WTC11 (cell line): ENCODE data around the gene AARS1. TPM values are rescaled to one million over a fixed set of nuclear protein-coding genes. Genes with fewer than 3 reads are reported as not detected.

Experiments
- ARID4B ChIP-seq: sonication (generic); formaldehyde crosslinking; IDR thresholded peaks from 2 replicates; pipeline ENCODE4 v1.8.0; 2023; ENCODE audit warnings: missing genetic modification reagents, mild to moderate bottlenecking, borderline replicate concordance
- ELF4 ChIP-seq: sonication (generic); formaldehyde crosslinking; IDR thresholded peaks from 2 replicates; pipeline ENCODE4 v1.8.1; 2022; ENCODE audit warnings: low read depth, mild to moderate bottlenecking, moderate library complexity, missing genetic modification reagents
- ETV6 ChIP-seq: sonication (generic); formaldehyde crosslinking; IDR thresholded peaks from 2 replicates; pipeline ENCODE4 v1.8.1; 2022; ENCODE audit warnings: mild to moderate bottlenecking, missing genetic modification reagents
- FOXJ3 ChIP-seq: sonication (generic); formaldehyde crosslinking; IDR thresholded peaks from 2 replicates; pipeline ENCODE4 v1.9.0; 2021; ENCODE audit warnings: missing genetic modification reagents, mild to moderate bottlenecking, borderline replicate concordance
- GABPB1 ChIP-seq: sonication (generic); formaldehyde crosslinking; IDR thresholded peaks from 2 replicates; pipeline ENCODE4 v1.8.1; 2023; ENCODE audit warnings: mild to moderate bottlenecking, missing genetic modification reagents
- GTF2I ChIP-seq: fragments of 250-450 bp; sonication (Bioruptor Pico); conservative IDR thresholded peaks from 2 replicates; pipeline ENCODE4 v1.4.0; 2021; ENCODE audit warnings: mild to moderate bottlenecking
- IRF2 ChIP-seq: sonication (generic); formaldehyde crosslinking; IDR thresholded peaks from 2 replicates; pipeline ENCODE4 v1.8.0; 2022; ENCODE audit warnings: low read depth, missing genetic modification reagents, borderline replicate concordance
- MAX ChIP-seq: sonication (generic); formaldehyde crosslinking; IDR thresholded peaks from 2 replicates; pipeline ENCODE4 v1.8.0; 2022; ENCODE audit warnings: mild to moderate bottlenecking, missing genetic modification reagents
- NR3C1 ChIP-seq: sonication (generic); formaldehyde crosslinking; conservative IDR thresholded peaks from 2 replicates; pipeline ENCODE4 v1.8.1; 2023; ENCODE audit warnings: low read depth, mild to moderate bottlenecking, missing genetic modification reagents
- OVOL2 ChIP-seq: fragments of 250-450 bp; sonication (Bioruptor Pico); IDR thresholded peaks from 2 replicates; pipeline ENCODE4 v1.9.0; 2021; ENCODE audit warnings: mild to moderate bottlenecking, borderline replicate concordance
- PREB ChIP-seq: sonication (generic); formaldehyde crosslinking; IDR thresholded peaks from 2 replicates; pipeline ENCODE4 v1.8.1; 2022; ENCODE audit warnings: mild to moderate bottlenecking, missing genetic modification reagents, moderate library complexity, borderline replicate concordance
- RORB ChIP-seq: fragments of 250-450 bp; sonication (Bioruptor Pico); IDR thresholded peaks from 2 replicates; pipeline ENCODE4 v1.9.0; 2021; ENCODE audit warnings: mild to moderate bottlenecking
- SMAD3 ChIP-seq: sonication (generic); formaldehyde crosslinking; IDR thresholded peaks from 2 replicates; pipeline ENCODE4 v1.8.0; 2022; ENCODE audit warnings: missing genetic modification reagents, mild to moderate bottlenecking, borderline replicate concordance
- SMAD4 ChIP-seq: sonication (generic); formaldehyde crosslinking; IDR thresholded peaks from 2 replicates; pipeline ENCODE4 v1.8.0; 2022; ENCODE audit warnings: mild to moderate bottlenecking, missing genetic modification reagents
- STAT6 ChIP-seq: sonication (generic); formaldehyde crosslinking; conservative IDR thresholded peaks from 2 replicates; pipeline ENCODE4 v1.8.1; 2023; ENCODE audit warnings: mild to moderate bottlenecking, low read depth, missing genetic modification reagents, moderate library complexity
- ZNF138 ChIP-seq: sonication (generic); formaldehyde crosslinking; conservative IDR thresholded peaks from 2 replicates; pipeline ENCODE4 v1.8.1; 2022; ENCODE audit warnings: mild to moderate bottlenecking, moderate library complexity, missing genetic modification reagents
- ZNF232 ChIP-seq: sonication (generic); formaldehyde crosslinking; IDR thresholded peaks from 2 replicates; pipeline ENCODE4 v1.8.0; 2022; ENCODE audit warnings: mild to moderate bottlenecking, missing genetic modification reagents
- ZNF416 ChIP-seq: fragments of 250-450 bp; sonication (Bioruptor Pico); IDR thresholded peaks from 2 replicates; pipeline ENCODE4 v1.9.0; 2021; ENCODE audit warnings: mild to moderate bottlenecking, inconsistent platforms
- ZSCAN18 ChIP-seq: fragments of 250-450 bp; sonication (Bioruptor Pico); IDR thresholded peaks from 2 replicates; pipeline ENCODE4 v2.1.2; 2022; ENCODE audit warnings: mild to moderate bottlenecking, moderate library complexity
- total RNA-seq: library from RNA; stranded (reverse); gene quantifications from 3 replicates; pipeline ENCODE4 v1.2.3, GENCODE V29; 2021
- TF ChIP-seq, protein P1 (sequence below): sonication (generic); formaldehyde crosslinking; IDR thresholded peaks from 2 replicates; pipeline ENCODE4 v1.8.1; 2023; ENCODE audit warnings: mild to moderate bottlenecking, moderate library complexity, missing genetic modification reagents
- TF ChIP-seq, protein P2 (sequence below): sonication (generic); formaldehyde crosslinking; IDR thresholded peaks from 2 replicates; pipeline ENCODE4 v1.8.1; 2022; ENCODE audit warnings: low read depth, mild to moderate bottlenecking, moderate library complexity, missing genetic modification reagents, borderline replicate concordance
- TF ChIP-seq, protein P3 (sequence below): sonication (generic); formaldehyde crosslinking; IDR thresholded peaks from 2 replicates; pipeline ENCODE4 v1.8.0; 2022; ENCODE audit warnings: mild to moderate bottlenecking, missing genetic modification reagents

AARS1 gene
- total RNA-seq, 1 experiment from 2014 or later: 214 TPM

DNA sequence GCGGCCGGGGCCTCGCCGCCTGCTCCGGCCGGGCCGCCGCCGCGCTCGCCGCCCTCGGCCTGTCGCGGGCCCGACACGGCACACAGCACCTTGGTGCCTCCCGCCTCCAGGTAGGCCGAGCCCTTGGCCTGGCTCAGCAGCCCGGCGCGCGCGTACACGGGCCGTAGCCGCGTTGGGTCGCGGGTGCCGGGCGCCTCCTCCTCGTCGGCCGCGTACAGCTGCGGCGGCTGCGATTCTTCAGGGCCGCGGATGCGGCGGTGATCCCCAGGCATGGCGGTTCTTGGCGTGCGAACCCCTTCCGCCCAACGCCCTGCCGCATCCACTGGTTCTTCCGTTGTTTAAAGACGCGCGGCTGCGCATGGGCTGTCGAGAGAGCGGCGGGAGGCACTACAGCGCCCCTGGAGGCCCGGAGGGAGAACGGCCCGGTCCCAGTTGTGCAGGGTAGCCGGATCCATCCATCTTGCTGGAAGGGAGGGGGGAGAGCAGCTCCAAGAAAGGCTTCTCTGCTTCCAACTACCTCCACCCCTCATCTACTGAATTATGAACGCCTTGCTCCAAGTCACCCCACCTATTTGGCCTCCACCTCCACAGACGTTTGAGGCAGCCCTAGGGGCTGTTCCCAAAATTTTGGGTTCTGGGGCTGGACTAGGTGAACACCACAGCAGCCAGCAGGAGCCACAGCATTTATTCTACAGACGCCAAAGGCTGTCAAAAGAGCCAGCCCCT is 37.5 kb downstream of the AARS1 start, which contains the start of gene EXOSC6 (continued):
- TF ChIP-seq ETV6 (CRISPR knock-in tag): peak; percentile 98
- TF ChIP-seq GTF2I (CRISPR knock-in tag): no peak
- TF ChIP-seq, protein P1, sequence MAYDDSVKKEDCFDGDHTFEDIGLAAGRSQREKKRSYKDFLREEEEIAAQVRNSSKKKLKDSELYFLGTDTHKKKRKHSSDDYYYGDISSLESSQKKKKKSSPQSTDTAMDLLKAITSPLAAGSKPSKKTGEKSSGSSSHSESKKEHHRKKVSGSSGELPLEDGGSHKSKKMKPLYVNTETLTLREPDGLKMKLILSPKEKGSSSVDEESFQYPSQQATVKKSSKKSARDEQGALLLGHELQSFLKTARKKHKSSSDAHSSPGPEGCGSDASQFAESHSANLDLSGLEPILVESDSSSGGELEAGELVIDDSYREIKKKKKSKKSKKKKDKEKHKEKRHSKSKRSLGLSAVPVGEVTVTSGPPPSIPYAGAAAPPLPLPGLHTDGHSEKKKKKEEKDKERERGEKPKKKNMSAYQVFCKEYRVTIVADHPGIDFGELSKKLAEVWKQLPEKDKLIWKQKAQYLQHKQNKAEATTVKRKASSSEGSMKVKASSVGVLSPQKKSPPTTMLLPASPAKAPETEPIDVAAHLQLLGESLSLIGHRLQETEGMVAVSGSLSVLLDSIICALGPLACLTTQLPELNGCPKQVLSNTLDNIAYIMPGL (CRISPR knock-in tag): peak; percentile 94
- TF ChIP-seq ZNF416 (CRISPR knock-in tag): peak; percentile 94
- peak; percentile 88 for TF ChIP-seq GABPB1 (CRISPR knock-in tag)
- peak; percentile 98 for TF ChIP-seq ZNF138 (CRISPR knock-in tag)
- no peak for TF ChIP-seq ZSCAN18 (CRISPR knock-in tag)
- no peak for TF ChIP-seq RORB
- no peak; the same call in 1 of the 2 replicates for TF ChIP-seq ELF4 (CRISPR knock-in tag)
- peak; percentile 74; the same call in 1 of the 2 replicates for TF ChIP-seq MAX (CRISPR knock-in tag)
- TF ChIP-seq SMAD3 (CRISPR knock-in tag): peak; percentile 85
- 0 out of 2 replicates have a peak, but pooled peaks have one; percentile 54 for TF ChIP-seq SMAD4 (CRISPR knock-in tag)
- TF ChIP-seq ZNF232: peak; percentile 92
- TF ChIP-seq NR3C1 (CRISPR knock-in tag): 0 out of 2 replicates have a peak, but pooled peaks have one; percentile 85
- TF ChIP-seq, protein P2, sequence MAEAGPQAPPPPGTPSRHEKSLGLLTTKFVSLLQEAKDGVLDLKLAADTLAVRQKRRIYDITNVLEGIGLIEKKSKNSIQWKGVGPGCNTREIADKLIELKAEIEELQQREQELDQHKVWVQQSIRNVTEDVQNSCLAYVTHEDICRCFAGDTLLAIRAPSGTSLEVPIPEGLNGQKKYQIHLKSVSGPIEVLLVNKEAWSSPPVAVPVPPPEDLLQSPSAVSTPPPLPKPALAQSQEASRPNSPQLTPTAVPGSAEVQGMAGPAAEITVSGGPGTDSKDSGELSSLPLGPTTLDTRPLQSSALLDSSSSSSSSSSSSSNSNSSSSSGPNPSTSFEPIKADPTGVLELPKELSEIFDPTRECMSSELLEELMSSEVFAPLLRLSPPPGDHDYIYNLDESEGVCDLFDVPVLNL (CRISPR knock-in tag): peak; percentile 83
- peak; percentile 90; the same call in 1 of the 2 replicates for TF ChIP-seq STAT6 (CRISPR knock-in tag)
- TF ChIP-seq, protein P3, sequence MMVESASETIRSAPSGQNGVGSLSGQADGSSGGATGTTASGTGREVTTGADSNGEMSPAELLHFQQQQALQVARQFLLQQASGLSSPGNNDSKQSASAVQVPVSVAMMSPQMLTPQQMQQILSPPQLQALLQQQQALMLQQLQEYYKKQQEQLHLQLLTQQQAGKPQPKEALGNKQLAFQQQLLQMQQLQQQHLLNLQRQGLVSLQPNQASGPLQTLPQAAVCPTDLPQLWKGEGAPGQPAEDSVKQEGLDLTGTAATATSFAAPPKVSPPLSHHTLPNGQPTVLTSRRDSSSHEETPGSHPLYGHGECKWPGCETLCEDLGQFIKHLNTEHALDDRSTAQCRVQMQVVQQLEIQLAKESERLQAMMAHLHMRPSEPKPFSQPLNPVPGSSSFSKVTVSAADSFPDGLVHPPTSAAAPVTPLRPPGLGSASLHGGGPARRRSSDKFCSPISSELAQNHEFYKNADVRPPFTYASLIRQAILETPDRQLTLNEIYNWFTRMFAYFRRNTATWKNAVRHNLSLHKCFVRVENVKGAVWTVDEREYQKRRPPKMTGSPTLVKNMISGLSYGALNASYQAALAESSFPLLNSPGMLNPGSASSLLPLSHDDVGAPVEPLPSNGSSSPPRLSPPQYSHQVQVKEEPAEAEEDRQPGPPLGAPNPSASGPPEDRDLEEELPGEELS (CRISPR knock-in tag): peak; percentile 83
- no peak; the same call in 1 of the 2 replicates for TF ChIP-seq OVOL2 (CRISPR knock-in tag)
- TF ChIP-seq PREB (CRISPR knock-in tag): no peak
- TF ChIP-seq IRF2: no peak
- no peak for TF ChIP-seq FOXJ3 (CRISPR knock-in tag)
- peak; percentile 79; the same call in 1 of the 2 replicates for TF ChIP-seq ARID4B (CRISPR knock-in tag)
